A673 (cell line): ENCODE measurements around the gene MALT1.

Experiments
- CTCF ChIP-seq: fragments of 300-800, 200-600 bp; sonication (generic); conservative IDR thresholded peaks from 2 replicates; pipeline ENCODE4 v1.5.1; 2017; ENCODE audit warnings: low read depth, mild to moderate bottlenecking, antibody characterized with exemption, low read length, moderate library complexity, mixed read lengths
- EZH2 ChIP-seq: fragments of 200-600 bp; sonication (generic); IDR thresholded peaks from 2 replicates; pipeline ENCODE4 v1.6.1; 2017; ENCODE audit warnings: borderline replicate concordance, low read depth, mild to moderate bottlenecking, mixed read lengths, antibody characterized with exemption, low read length; ENCODE audit not compliant: poor library complexity, severe bottlenecking

- no peak for TF ChIP-seq CTCF
- TF ChIP-seq EZH2: no peak
These were observed 20.0 kb downstream of the MALT1 start for GRCh38 chr18:58691256-58691655.
